ENCODE measurements around the gene THRB. TPM values are rescaled to one million over a fixed set of nuclear protein-coding genes. Genes with fewer than 3 reads are reported as not detected.

The THRB gene
- total and polyA plus RNA-seq, 2 experiments from 2014 or later = 3.3 to 5.1 TPM

- Histone ChIP-seq H4K20me1 (ENCODE audit: insufficient read depth) (no peaks in the 10 kb centered on the region), H3K9ac (no peak overlapping the region), H3K27me3 (replicated peaks; ENCODE audit: insufficient read depth) (no peaks in the 10 kb centered on the region), H3K27ac (no peak overlapping the region), H2AFZ (no peak overlapping the region), H3K4me3 (no peak overlapping the region), H3K4me1 (ENCODE audit: insufficient read depth) (peaks cover 20% of the 10 kb centered on the region), H3K9me2 (ENCODE audit: insufficient read depth) (no peaks in the 10 kb centered on the region), H3K4me2 (ENCODE audit: unreplicated experiment) (no peak overlapping the region), H3F3A (ENCODE audit: insufficient read depth) (peaks cover 20% of the 10 kb centered on the region), H3K9me3 (ENCODE audit: low read depth) (no peaks in the 10 kb centered on the region), H3K36me3 (ENCODE audit: low read depth) (no peaks in the 10 kb centered on the region), H3K79me2 (ENCODE audit: insufficient read depth) (no peaks in the 10 kb centered on the region)
- 94 to 100% methylated on average over 1 of the region's 1 CpG for WGBS, 2 experiments (ENCODE audit: low coverage in 1 of 2, low lambda C conversion rate in 2 of 2, missing lambda C conversion rate in 2 of 2)
- TF ChIP-seq EZH2phosphoT487 (IDR thresholded peaks at IDR 0.05; ENCODE audit: insufficient read depth, low read depth) (no peak), EZH2 (IDR thresholded peaks at IDR 0.05; ENCODE audit: insufficient read depth, poor library complexity, severe bottlenecking) (no peak)
- DNase-seq = no peak
- in situ Hi-C loops (cut with MboI) = loop anchor here (25.0 kb wide), 1 partner anchor 434 kb away; no protein-coding TSS in a partner anchor
Measured at GRCh38 chr3:24253336-24253735, 241.3 kb downstream of the THRB start.

GRCh38 chr3:24249523-24249922 is 245.1 kb downstream of the THRB start:
- no peaks in the 10 kb centered on the region for H3K36me3 ChIP-seq (ENCODE audit: low read depth)
- no peaks in the 10 kb centered on the region for H3K27me3 ChIP-seq (replicated peaks; ENCODE audit: insufficient read depth)
- no peaks in the 10 kb centered on the region for H3K9me3 ChIP-seq (ENCODE audit: low read depth)
- peaks cover 14% of the 10 kb centered on the region for H3F3A ChIP-seq (ENCODE audit: insufficient read depth)
- 88 to 100% methylated on average over 1 of the region's 1 CpG for WGBS, 2 experiments (ENCODE audit: low coverage in 1 of 2, low lambda C conversion rate in 2 of 2, missing lambda C conversion rate in 2 of 2)
- TF ChIP-seq EZH2phosphoT487 (IDR thresholded peaks at IDR 0.05; ENCODE audit: insufficient read depth, low read depth) (no peak), EZH2 (IDR thresholded peaks at IDR 0.05; ENCODE audit: insufficient read depth, poor library complexity, severe bottlenecking) (no peak)
- peaks cover 11% of the 10 kb centered on the region for H3K4me1 ChIP-seq (ENCODE audit: insufficient read depth)
- no peak overlapping the region for H3K4me2 ChIP-seq (ENCODE audit: unreplicated experiment)
- no peak overlapping the region for H3K4me3 ChIP-seq
- H4K20me1 ChIP-seq (ENCODE audit: insufficient read depth) = no peaks in the 10 kb centered on the region
- no peak for DNase-seq
- H3K79me2 ChIP-seq (ENCODE audit: insufficient read depth) = no peaks in the 10 kb centered on the region
- no peak overlapping the region for H3K27ac ChIP-seq
- H3K9ac ChIP-seq = no peak overlapping the region
- H3K9me2 ChIP-seq (ENCODE audit: insufficient read depth) = no peaks in the 10 kb centered on the region
- H2AFZ ChIP-seq = no peak overlapping the region
- in situ Hi-C loops (cut with MboI) = no loop called here

- no peak for DNase-seq
- no peak for TF ChIP-seq EZH2 (IDR thresholded peaks at IDR 0.05; ENCODE audit: insufficient read depth, poor library complexity, severe bottlenecking)
- no peak for TF ChIP-seq EZH2phosphoT487 (IDR thresholded peaks at IDR 0.05; ENCODE audit: insufficient read depth, low read depth)
- Histone ChIP-seq H3K4me1 (ENCODE audit: insufficient read depth) (peaks cover 12% of the 10 kb centered on the region), H3K9me3 (ENCODE audit: low read depth) (no peaks in the 10 kb centered on the region), H3K27ac (no peak overlapping the region), H3K27me3 (replicated peaks; ENCODE audit: insufficient read depth) (no peaks in the 10 kb centered on the region), H3K36me3 (ENCODE audit: low read depth) (no peaks in the 10 kb centered on the region), H3K9ac (no peak overlapping the region), H3K4me3 (no peak overlapping the region), H2AFZ (no peak overlapping the region), H3F3A (ENCODE audit: insufficient read depth) (peaks cover 13% of the 10 kb centered on the region), H3K4me2 (ENCODE audit: unreplicated experiment) (no peak overlapping the region), H3K9me2 (ENCODE audit: insufficient read depth) (no peaks in the 10 kb centered on the region), H4K20me1 (ENCODE audit: insufficient read depth) (no peaks in the 10 kb centered on the region), H3K79me2 (ENCODE audit: insufficient read depth) (no peaks in the 10 kb centered on the region)
- in situ Hi-C loops (cut with MboI) = no loop called here
- 95% methylated on average over 2 of the region's 2 CpGs for WGBS, 2 experiments (ENCODE audit: low coverage in 1 of 2, low lambda C conversion rate in 2 of 2, missing lambda C conversion rate in 2 of 2)
Measured at GRCh38 chr3:24245056-24245455, 249.6 kb downstream of the THRB start.

GRCh38 chr3:24244491-24244890 is 250.2 kb downstream of the THRB start:
- H3K4me3 ChIP-seq = no peak overlapping the region
- no peaks in the 10 kb centered on the region for H3K9me2 ChIP-seq (ENCODE audit: insufficient read depth)
- H3K9me3 ChIP-seq (ENCODE audit: low read depth) = no peaks in the 10 kb centered on the region
- H2AFZ ChIP-seq = no peak overlapping the region
- TF ChIP-seq EZH2phosphoT487 (IDR thresholded peaks at IDR 0.05; ENCODE audit: insufficient read depth, low read depth) = no peak
- TF ChIP-seq EZH2 (IDR thresholded peaks at IDR 0.05; ENCODE audit: insufficient read depth, poor library complexity, severe bottlenecking) = no peak
- WGBS, 2 experiments (ENCODE audit: low coverage in 1 of 2, low lambda C conversion rate in 2 of 2, missing lambda C conversion rate in 2 of 2) = 94 to 100% methylated on average over 1 of the region's 1 CpG
- in situ Hi-C loops (cut with MboI) = no loop called here
- H3K27me3 ChIP-seq (replicated peaks; ENCODE audit: insufficient read depth) = no peaks in the 10 kb centered on the region
- DNase-seq = no peak
- H3K4me1 ChIP-seq (ENCODE audit: insufficient read depth) = peaks cover 12% of the 10 kb centered on the region
- H3K36me3 ChIP-seq (ENCODE audit: low read depth) = no peaks in the 10 kb centered on the region
- H3K27ac ChIP-seq = no peak overlapping the region
- H4K20me1 ChIP-seq (ENCODE audit: insufficient read depth) = no peaks in the 10 kb centered on the region
- H3F3A ChIP-seq (ENCODE audit: insufficient read depth) = peaks cover 13% of the 10 kb centered on the region
- no peaks in the 10 kb centered on the region for H3K79me2 ChIP-seq (ENCODE audit: insufficient read depth)
- no peak overlapping the region for H3K4me2 ChIP-seq (ENCODE audit: unreplicated experiment)
- no peak overlapping the region for H3K9ac ChIP-seq

Measured in GM23248 (cell line).